IPS-NIHi11 (cell line): Measurements from ENCODE around the gene APLP1.
"Not testable (repeated sequence)": the region's sequence is repeated elsewhere in the genome, so short reads cannot be mapped to it uniquely, and the experiment has no call there.

ENCODE experiments used
- DNase-seq: peaks from one replicate; pipeline ENCODE4 v3.0.0; 2012; ENCODE audit warnings: mixed read lengths, low spot score

APLP1 gene

GRCh38 chr19:35904311-35905068, 36.1 kb downstream of the APLP1 start:
- no peak for DNase-seq

GRCh38 chr19:35905178-35905727, 36.9 kb downstream of the APLP1 start:
- DNase-seq: no peak

GRCh38 chr19:35907377-35907745, 39.0 kb downstream of the APLP1 start:
- no peak for DNase-seq

- no peak for DNase-seq
Observed at GRCh38 chr19:35908010-35908441, 39.7 kb downstream of the APLP1 start, which contains the start of gene TYROBP. TSS of gene TYROBP (minus strand) at chr19:35908295. CDS start at chr19:35908228, 67 bp downstream.

- DNase-seq: no peak
Observed at GRCh38 chr19:35908973-35909683, 40.8 kb downstream of the APLP1 start.

GRCh38 chr19:35909684-35910035, 41.3 kb downstream of the APLP1 start:
- no peak for DNase-seq

GRCh38 chr19:35910355-35910754, 42.0 kb downstream of the APLP1 start:
- not testable (repeated sequence) for DNase-seq

GRCh38 chr19:35911173-35911572, 42.8 kb downstream of the APLP1 start:
- DNase-seq: no peak

- no peak for DNase-seq
Observed at GRCh38 chr19:35911790-35912189, 43.4 kb downstream of the APLP1 start.

GRCh38 chr19:35913589-35913988, 45.2 kb downstream of the APLP1 start:
- no peak for DNase-seq

- DNase-seq: no peak
Observed at GRCh38 chr19:35915443-35915842, 47.1 kb downstream of the APLP1 start.

GRCh38 chr19:35919306-35919705, 50.9 kb downstream of the APLP1 start:
- no peak for DNase-seq

- no peak for DNase-seq
Observed at GRCh38 chr19:35921012-35921411, 52.6 kb downstream of the APLP1 start.

GRCh38 chr19:35925501-35925900, 57.1 kb downstream of the APLP1 start:
- DNase-seq: no peak

- no peak for DNase-seq
Observed at GRCh38 chr19:35928507-35928906, 60.1 kb downstream of the APLP1 start.
